GM13976 (cell line): ENCODE measurements around the gene PHLDA1.
A peak's percentile ranks its signal among the peaks of the same experiment; 100 is the strongest.

ENCODE experiments used
- DNase-seq: peaks from one replicate; pipeline ENCODE4 v3.0.0; 2012; ENCODE audit warnings: low spot score
- in situ Hi-C: fragments of 300-500 bp; cut with MboI; formaldehyde crosslinking; loops from one replicate; pipeline ENCODE4 v1.12.0; 2022; ENCODE audit warnings: low sequenced_read_pairs, mixed read lengths, inconsistent platforms; ENCODE audit not compliant: unreplicated experiment
- TF ChIP-seq, protein P1 (sequence below): IDR thresholded peaks from 2 replicates; pipeline ENCODE4 v1.5.1; 2012; ENCODE audit warnings: borderline replicate concordance, mild to moderate bottlenecking; ENCODE audit not compliant: insufficient read depth; ENCODE audit errors: extremely low read depth, missing control alignments, control extremely low read depth

PHLDA1 gene

DNA sequence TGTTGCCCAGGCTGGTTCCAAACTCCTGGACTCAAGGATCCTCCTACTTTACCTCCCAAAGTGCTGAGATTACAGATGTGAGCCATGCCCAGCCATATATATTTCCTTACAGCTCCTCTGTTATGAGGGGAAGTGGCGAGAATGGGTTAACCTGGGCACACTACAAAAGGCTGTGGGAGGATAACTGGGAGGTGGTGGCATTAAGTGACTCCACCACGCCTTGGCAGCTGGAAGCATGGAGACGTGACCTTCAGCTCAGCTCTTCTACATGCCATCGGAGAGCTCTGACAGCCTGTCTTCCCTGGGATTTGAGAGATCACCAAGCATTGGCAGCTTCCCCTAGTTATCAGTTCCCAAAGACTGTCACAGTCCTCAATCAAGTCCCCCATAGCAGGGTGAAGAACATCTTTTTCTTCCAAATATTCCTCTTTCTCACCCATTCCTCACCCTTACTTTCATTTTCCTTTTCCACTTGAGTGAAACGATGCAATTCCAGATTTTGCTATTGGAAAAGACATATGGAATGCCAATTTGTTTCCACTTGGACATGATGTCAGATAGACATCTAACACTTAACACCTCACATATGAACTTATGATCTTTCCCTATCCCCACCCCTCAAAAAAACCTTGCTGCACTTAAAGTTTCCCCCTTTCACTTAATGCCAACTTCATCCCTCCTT is 48.5 kb downstream of the PHLDA1 start:
- TF ChIP-seq, protein P1, sequence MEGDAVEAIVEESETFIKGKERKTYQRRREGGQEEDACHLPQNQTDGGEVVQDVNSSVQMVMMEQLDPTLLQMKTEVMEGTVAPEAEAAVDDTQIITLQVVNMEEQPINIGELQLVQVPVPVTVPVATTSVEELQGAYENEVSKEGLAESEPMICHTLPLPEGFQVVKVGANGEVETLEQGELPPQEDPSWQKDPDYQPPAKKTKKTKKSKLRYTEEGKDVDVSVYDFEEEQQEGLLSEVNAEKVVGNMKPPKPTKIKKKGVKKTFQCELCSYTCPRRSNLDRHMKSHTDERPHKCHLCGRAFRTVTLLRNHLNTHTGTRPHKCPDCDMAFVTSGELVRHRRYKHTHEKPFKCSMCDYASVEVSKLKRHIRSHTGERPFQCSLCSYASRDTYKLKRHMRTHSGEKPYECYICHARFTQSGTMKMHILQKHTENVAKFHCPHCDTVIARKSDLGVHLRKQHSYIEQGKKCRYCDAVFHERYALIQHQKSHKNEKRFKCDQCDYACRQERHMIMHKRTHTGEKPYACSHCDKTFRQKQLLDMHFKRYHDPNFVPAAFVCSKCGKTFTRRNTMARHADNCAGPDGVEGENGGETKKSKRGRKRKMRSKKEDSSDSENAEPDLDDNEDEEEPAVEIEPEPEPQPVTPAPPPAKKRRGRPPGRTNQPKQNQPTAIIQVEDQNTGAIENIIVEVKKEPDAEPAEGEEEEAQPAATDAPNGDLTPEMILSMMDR: no peak

DNA sequence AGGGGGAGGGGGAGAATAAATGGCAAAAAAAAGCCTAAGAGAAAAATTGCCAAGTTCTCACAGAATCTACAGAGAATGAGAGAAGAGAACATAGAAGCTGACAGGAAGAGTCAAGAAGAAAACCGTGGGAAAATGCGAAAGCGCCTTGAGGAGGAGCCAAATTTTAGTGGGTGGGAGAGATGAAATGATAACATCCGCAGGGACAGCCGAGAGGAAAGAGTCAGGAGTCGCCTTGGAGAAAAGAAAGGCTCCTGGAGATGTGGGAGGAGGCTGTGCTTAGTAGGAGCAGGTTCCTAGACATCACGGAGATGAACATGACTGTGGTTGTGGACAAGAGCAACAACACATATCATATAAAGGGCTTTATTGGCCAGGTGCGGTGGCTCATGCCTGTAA is 49.4 kb downstream of the PHLDA1 start:
- DNase-seq: no peak
- TF ChIP-seq, protein P1: no peak
- in situ Hi-C loops: no loop called here

More for the DNA sequence above, 48.5 kb downstream of the PHLDA1 start:
- in situ Hi-C loops: no loop called here
- no peak for DNase-seq

DNA sequence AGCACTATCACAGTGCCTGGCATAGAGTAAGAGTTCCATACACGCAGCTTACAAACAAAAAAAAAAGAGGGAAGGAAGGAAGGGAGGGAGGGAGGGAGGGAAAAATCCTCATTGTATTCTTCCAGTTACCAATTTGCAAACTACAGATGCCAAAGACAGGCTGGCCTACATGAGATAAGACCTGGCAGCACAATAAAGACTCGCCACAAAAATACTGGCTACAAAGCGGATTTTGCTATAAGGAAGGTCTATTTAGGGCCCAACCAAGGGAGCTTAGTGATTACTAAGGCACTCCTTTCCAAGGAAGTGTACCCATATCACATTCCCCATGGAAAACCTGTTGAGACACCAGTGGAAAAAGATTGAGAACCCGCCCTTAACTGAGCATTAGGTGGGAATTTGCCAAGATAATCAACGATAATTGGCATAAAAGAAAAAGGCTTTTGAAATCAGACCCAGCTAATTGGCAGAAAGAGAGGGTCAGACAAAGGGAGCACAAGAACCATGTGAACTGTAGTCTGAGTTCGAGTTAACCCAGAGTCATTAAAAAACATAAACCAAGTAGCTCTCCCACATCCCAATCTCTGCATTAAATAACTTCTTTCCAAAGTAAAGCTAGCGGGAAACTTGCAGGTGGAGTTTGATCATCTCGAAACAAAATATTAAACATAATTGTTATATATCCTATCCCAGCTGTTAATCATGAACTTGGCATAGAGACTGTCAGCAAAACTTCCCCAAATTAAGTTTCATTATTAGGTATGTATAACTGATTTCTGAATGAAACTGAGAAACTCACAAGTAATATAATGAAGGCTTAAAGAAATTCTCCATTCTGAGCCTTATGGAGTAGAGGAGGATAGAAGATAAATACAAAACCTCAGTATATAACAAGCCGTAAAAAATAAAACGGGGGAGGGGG is 50.1 kb downstream of the PHLDA1 start:
- in situ Hi-C loops: no loop called here
- TF ChIP-seq, protein P1: no peak
- DNase-seq: no peak

DNA sequence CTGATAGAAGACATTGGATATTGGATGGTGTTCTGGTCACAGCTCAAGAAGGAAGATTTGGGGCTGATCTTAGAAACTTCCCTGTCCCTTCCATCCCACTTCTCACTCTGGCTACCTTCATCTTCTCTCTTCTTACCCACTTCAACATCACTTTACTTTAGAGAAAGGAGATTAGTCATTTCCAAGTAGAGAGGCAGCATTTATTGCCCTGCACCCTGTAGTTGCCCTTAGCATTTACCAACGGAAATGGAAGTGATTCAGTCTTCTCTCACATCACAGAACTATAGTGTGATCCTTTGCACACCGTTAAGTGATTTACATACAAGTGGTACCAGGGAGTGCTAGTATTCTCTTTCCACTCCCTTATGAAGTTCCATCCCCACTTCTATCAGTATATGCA is 52.4 kb downstream of the PHLDA1 start:
- TF ChIP-seq, protein P1: no peak
- DNase-seq: no peak
- in situ Hi-C loops: no loop called here

DNA sequence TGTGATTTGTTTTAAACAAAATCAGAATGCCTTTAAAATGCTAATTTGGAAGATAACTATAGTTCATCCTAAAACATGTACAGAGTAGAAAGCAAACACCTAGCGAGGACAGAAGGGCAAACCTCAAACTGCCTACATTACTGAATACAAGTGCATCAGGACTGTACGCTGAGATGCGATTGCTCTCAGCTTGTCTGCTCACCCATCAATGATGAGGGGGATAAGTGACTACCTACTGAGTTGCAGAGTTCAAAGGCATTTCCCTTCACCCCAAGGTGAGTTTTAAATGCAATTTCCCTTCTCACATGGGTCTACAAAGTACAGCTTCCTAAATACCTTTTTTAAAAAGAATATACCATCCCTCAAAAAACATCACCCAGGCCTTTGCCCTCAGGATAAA is 52.9 kb downstream of the PHLDA1 start:
- no peak for DNase-seq
- in situ Hi-C loops: no loop called here
- TF ChIP-seq, protein P1: no peak

DNA sequence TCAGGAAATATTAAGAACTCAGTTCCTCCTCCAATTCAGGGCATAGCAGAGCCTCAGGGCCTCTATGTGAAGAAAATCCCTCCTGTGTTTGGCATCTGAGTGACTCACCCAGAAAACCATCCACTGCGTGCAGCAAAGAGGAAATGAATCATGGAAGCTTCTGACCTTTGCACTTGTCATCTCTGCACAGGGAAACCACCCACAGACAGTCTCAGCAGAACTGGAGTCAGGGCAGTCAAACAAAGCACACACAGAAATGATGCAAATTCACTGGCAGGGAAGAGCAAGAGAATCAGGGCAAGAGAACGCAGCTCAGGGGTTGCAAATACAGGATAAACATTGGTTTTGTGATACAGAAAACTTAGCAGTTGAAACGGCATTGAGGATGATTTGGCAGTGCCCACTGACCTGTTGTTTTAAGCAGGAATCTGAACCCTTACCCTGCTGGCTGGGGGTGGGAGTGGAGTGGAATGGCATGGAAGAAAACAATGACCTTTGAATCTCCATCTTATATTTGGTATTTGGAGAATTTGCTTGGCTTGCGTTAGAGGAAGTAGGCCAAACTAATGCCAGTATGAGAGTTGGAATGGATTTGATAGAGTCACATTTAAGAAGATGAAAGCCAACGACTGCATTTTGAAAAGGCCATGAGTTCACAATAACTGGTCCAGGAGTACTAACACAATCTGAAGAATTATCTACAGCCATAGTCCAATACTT is 53.5 kb downstream of the PHLDA1 start:
- peak; percentile 70 for DNase-seq
- TF ChIP-seq, protein P1: no peak
- in situ Hi-C loops: no loop called here
